GM20431 (cell line): ENCODE data around the gene VAMP2.

ENCODE experiments used
- in situ Hi-C: fragments of 300-500 bp; cut with MseI, MboI; formaldehyde crosslinking; loops from one replicate; pipeline ENCODE4 v1.15.0; 2020; ENCODE audit warnings: low sequenced_read_pairs; ENCODE audit not compliant: unreplicated experiment

The VAMP2 gene, protein sequence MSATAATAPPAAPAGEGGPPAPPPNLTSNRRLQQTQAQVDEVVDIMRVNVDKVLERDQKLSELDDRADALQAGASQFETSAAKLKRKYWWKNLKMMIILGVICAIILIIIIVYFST

DNA sequence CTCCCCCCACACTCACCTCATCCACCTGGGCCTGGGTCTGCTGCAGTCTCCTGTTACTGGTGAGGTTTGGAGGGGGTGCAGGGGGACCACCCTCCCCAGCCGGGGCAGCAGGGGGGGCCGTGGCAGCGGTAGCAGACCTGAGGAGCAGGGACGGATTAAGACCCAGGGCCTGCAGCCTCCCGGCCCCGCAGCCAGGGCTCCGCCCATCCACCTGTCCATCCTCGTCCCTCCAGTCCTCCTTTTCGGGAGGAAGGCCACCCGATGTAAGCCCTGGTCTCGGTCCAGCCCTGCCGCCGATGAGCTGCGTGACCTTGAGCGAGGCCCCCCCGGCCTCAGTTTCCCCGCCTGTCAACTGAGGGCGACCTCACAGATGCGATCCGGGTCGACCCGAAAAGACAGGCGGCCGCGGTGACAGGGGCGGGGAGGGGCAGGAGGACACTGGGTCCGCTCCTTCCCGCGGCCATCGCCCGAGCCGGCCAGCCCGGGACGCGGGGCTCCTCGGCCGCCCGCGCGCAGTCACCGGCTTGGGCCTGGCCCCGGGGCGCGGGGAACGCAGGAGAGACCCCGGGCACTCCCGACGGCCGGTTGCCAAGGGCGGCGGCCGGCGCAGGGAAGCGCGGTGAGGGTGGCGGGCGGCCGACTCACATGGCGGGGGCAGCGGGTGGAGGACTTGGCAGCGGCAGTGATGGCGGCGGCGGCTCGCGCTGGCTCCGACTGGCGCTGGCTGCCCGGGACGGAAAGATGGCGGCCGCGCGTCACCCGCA lies at the start of gene VAMP2:
Gene VAMP2 (minus strand): TSS at position 716 of the 764 bp plus-strand sequence. CDS start 69 bp downstream, at position 647.
- in situ Hi-C loops, result no loop called here

GRCh38 chr17:8210761-8211458 lies 48.2 kb upstream of the VAMP2 start:
- in situ Hi-C loops, result no loop called here

GRCh38 chr17:8209907-8210760 lies 47.4 kb upstream of the VAMP2 start, which contains the start of gene AURKB:
Gene AURKB, minus strand, starts transcription at chr17:8210575. Its CDS starts 351 bp downstream, at chr17:8210224.
- in situ Hi-C loops, result no loop called here

DNA sequence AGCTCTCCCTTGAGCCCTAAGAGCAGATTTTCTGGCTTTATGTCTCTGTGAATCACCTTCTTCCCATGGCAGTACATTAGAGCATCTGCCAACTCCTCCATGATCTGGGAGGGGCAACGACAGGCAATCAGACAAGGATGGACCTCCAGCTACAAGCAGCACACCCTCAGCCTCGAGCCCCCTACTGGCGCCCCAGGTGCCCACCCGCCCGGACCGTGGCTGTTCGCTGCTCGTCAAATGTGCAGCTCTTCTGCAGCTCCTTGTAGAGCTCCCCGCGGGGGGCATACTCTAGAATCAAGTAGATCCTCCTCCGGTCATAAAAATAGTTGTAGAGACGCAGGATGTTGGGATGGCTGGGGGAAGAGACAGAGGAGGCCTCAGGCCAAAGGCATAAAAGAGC lies 43.8 kb upstream of the VAMP2 start:
- in situ Hi-C loops, result no loop called here

DNA sequence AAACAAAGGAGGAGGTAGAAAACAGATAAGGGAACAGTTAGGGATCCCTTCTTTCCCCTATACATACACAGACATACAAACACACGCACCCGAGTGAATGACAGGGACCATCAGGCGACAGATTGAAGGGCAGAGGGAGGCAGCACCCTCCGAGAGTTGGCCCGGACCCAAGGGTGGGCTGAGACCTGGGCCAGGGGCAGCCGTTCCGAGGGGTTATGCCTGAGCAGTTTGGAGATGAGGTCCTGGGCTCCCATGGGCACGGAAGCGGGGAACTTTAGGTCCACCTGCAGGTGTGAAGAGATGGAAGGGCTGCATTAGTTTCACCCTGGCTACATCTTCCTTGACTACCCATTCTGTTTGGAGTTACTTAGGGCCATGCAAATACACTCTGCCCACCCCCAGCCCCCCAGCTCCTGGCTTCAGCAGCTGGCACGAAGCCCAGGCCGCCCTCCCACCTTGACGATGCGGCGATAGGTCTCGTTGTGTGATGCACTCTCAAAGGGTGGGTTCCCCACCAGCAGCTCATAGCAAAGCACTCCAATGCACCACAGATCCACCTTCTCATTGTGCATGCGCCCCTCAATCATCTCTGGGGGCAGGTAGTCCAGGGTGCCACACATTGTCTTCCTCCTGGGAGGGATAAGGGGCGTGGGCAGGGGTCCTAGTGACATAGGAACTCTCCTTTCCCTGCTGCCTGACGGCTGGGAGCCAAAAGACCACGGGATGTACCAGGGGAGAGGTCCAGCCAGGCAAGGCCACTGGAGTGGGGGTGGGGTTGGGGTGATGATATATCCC lies 42.2 kb upstream of the VAMP2 start:
- in situ Hi-C loops, result no loop called here

DNA sequence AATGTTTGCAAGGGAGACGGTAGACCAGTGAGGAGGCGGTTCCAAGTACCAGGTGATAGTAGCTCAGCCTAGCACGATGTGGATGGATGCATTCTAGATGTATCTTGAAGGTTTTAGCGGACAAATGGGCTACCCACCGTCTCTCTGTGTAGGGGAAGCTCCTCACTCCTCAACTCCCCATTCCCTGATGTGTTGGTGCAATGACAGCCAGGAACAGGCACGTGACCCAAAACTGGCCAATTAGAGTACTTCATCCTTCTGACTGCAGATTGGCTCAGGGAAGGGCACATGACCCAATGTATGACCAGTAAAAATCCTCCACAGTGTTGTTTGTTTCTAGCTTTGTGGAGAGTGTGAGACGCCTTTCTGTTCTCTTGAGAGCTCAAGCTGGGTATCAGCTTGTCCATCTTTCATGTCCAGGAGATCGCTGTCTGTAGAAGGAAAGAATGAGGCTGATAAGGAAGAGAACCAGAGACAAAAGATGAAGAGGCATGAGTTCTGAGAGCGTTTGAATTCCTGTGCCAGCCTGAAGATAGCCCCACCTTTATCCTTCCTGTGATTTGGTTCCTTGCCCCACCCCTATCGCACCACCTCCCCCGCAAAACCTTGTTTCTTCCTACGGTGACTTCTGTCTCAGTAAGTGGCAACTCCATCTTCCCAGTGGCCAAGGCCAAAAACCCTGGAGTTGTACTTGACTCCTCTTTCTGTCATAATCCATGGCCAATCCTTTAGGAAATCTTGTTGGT lies 29.5 kb upstream of the VAMP2 start:
- in situ Hi-C loops, result no loop called here

GRCh38 chr17:8190506-8190905 lies 27.8 kb upstream of the VAMP2 start:
- in situ Hi-C loops, result no loop called here

DNA sequence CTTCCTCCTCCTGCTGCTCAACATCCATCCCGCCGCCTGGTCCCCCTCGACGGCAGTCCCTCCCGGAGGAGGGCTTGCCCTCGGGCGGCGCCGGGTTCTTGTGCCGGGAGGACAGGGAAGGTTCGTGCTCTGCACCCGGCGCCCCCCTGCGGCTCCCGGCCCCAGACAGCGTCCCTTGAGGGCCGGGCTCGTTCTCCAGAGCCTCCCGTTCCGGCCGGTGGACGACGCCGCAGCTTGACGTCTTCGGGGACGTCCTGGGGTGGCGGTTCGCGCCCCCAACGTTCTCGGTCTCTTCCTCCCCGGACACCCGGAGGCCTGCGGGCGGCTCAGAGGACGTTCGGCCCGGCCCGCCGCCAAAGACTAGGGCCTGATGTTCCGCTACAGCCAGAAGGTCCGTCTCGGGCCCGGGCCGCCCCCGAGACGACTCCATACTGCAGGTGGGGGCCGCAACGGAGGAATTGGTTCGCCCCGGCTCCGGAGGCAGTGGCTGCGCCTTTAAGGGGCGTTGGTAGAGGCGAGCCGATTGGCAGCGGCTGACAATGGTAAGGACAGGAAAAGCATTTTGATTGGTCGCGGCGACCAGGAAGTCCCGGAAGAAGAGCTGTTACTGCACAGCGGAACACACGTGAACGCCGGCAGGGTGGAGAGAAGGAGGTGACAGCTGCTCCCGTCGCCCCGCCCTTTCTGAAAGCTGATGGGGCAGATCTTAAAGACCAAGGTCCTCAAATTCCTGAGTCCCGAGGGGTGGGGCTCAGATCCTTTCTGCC lies 27.1 kb upstream of the VAMP2 start, which contains the start of gene BORCS6:
Gene BORCS6 (minus strand): TSS at position 470 of the 767 bp plus-strand sequence. CDS start 40 bp downstream, at position 430.
- in situ Hi-C loops, result no loop called here

- in situ Hi-C loops, result no loop called here
These were observed 26.4 kb upstream of the VAMP2 start for GRCh38 chr17:8189041-8189710.

- in situ Hi-C loops, result no loop called here
These were observed 25.6 kb upstream of the VAMP2 start for GRCh38 chr17:8188263-8188839.

DNA sequence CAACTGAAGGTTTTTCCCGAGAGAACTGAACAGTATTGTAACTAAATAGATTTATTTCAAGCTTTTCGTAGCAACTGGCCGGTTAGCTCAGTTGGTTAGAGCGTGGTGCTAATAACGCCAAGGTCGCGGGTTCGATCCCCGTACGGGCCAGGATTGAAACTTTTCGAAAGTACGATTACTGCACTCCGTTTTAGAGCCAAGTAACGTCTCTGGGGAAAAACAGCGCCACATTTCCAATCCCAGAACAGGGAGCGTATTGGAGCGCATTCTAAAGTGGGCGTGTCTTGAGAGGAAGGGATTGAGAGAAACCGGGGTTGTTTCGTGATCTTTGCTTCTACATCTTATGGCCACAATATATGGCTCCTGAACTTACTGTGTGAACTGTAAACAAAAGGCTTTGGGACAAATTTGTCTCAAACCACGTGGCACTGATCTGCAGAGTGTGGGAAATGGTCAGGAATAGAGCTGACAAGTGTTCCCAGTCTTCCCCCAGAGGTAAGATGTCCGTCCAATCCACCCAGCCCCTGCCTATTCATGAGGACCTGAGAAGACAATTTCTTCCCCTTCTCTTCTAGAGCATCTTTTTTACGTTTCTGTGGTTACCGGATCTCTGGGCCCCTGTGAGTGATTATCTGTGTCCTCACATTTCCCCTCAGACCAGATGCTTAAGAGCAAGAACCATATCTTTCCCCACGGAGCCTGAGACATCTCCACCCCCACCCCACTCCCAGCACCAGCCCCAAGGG lies 24.9 kb upstream of the VAMP2 start:
- in situ Hi-C loops, result no loop called here

DNA sequence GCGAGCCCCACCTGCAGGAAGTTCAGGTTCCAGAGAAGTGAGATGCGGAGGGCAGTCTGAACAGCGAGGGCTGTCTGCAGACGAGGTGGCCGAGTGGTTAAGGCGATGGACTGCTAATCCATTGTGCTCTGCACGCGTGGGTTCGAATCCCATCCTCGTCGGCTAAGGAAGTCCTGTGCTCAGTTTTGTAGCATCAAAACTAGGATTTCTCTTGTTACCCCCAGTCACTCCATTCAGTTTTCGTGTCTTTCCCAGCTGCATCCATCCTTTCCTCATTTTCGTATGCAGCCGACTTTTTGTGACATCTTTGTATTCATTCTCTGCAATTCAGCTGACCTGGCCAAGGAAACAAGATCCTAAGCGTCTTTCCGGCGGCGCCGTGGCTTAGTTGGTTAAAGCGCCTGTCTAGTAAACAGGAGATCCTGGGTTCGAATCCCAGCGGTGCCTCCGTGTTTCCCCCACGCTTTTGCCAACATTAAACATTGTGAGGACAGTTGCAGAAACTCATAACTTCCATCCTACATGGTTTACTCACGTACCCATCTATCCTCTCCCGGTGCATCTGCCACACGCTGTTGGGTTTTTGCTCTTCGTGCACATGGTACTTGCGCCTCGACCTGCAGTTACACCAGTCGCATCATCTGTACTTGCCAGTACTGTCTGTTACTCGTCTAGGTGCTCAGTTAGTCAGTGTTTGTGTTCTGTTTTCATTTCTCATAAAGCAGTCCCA lies 24.2 kb upstream of the VAMP2 start:
- in situ Hi-C loops, result no loop called here

GRCh38 chr17:8186446-8186786 lies 23.7 kb upstream of the VAMP2 start:
- in situ Hi-C loops, result no loop called here

GRCh38 chr17:8185582-8186445 lies 23.1 kb upstream of the VAMP2 start:
- in situ Hi-C loops, result no loop called here
